WTC11 (cell line): Measurements from ENCODE around the gene LHFPL2.

Experiments
- ATF1 ChIP-seq: sonication (generic); formaldehyde crosslinking; IDR thresholded peaks from 2 replicates; pipeline ENCODE4 v1.8.1; 2023; ENCODE audit warnings: mild to moderate bottlenecking, moderate library complexity, missing genetic modification reagents
- ATF3 ChIP-seq: sonication (generic); formaldehyde crosslinking; conservative IDR thresholded peaks from 2 replicates; pipeline ENCODE4 v1.8.1; 2022; ENCODE audit warnings: mild to moderate bottlenecking, missing genetic modification reagents
- CREM ChIP-seq: sonication (generic); formaldehyde crosslinking; IDR thresholded peaks from 2 replicates; pipeline ENCODE4 v1.8.1; 2022; ENCODE audit warnings: mild to moderate bottlenecking, missing genetic modification reagents, moderate library complexity
- CTCF ChIP-seq: fragments of 200-600 bp; IDR thresholded peaks from 2 replicates; pipeline ENCODE4 v1.8.0; 2022; ENCODE audit warnings: antibody characterized with exemption
- E2F1 ChIP-seq: sonication (generic); formaldehyde crosslinking; IDR thresholded peaks from 2 replicates; pipeline ENCODE4 v1.8.0; 2022; ENCODE audit warnings: mild to moderate bottlenecking, missing genetic modification reagents
- E2F4 ChIP-seq: sonication (generic); formaldehyde crosslinking; IDR thresholded peaks from 2 replicates; pipeline ENCODE4 v1.8.1; 2022; ENCODE audit warnings: low read depth, mild to moderate bottlenecking, moderate library complexity, missing genetic modification reagents, borderline replicate concordance
- FOXP1 ChIP-seq: sonication (generic); formaldehyde crosslinking; IDR thresholded peaks from 2 replicates; pipeline ENCODE4 v1.8.0; 2022; ENCODE audit warnings: missing genetic modification reagents, mild to moderate bottlenecking, moderate library complexity, borderline replicate concordance
- MXD4 ChIP-seq: fragments of 250-450 bp; sonication (Bioruptor Pico); IDR thresholded peaks from 2 replicates; pipeline ENCODE4 v1.8.0; 2021; ENCODE audit warnings: mild to moderate bottlenecking, moderate library complexity, borderline replicate concordance
- ZBTB43 ChIP-seq: sonication (generic); formaldehyde crosslinking; IDR thresholded peaks from 2 replicates; pipeline ENCODE4 v1.8.1; 2023; ENCODE audit warnings: mild to moderate bottlenecking, missing genetic modification reagents

GRCh38 chr5:78639791-78640190, 8.8 kb downstream of the LHFPL2 start:
- TF ChIP-seq CTCF (no peak), ATF1 (CRISPR knock-in tag) (no peak), MXD4 (CRISPR knock-in tag) (no peak), CREM (CRISPR knock-in tag) (no peak), FOXP1 (CRISPR knock-in tag) (no peak), ATF3 (CRISPR knock-in tag) (no peak), E2F4 (no peak), ZBTB43 (no peak), E2F1 (CRISPR knock-in tag) (no peak)
